ENCODE results near the gene TTC23.

TTC23 gene

DNA sequence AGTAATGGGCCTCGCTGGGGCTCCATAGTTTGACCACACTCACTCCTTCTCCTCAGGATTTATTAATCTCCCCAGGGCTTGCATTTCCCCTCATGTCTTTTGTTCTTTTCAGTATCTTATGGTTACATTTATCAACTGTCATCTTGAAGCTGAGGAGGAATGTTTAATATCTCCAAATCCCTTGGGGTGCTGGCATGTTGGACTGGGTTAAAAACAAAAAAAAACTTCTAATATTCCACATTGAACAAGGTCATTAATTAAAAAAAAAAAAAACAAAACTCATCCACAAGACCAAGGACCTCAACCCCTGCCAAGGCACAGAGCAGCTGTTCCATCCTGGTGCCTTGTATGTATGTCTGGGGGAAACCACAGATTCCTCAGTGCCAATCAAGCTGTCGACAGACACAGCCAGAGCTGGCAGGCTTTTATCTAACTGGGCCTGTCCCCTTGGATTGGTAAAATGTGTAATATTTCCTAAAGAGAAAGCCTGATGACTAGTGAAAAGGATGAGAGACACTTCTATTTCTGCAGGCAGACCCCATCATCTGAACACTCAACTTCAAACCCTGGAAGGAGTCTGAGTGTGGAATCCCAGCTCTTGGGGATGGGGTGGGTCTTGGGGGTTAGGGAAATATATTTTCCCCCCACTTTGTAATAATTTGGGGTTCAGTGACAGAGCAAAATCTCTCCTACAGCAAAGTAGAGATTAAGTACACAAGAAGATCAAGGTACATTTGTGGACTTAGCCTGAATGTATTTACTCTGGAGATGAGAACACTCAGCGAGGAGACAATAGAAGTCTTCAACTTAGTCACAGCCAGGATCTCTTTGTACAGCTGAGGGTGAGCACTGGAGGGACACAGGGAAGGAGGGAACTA, 69.1 kb downstream of the TTC23 start:
- DNase-seq, result no peak
- H3K27me3 ChIP-seq (replicated peaks), result no peaks in the 10 kb centered on the region
- H3K36me3 ChIP-seq (replicated peaks), result no peaks in the 10 kb centered on the region
- in situ Hi-C loops (cut with HindIII; ENCODE audit: low pct_ligation_motif_present, low sequenced_read_pairs), result no loop called here
- H3K4me3 ChIP-seq (ENCODE audit: low read depth, low read length), result no peak overlapping the region
- no peak overlapping the region for H3K27ac ChIP-seq
- TF ChIP-seq, protein P1, sequence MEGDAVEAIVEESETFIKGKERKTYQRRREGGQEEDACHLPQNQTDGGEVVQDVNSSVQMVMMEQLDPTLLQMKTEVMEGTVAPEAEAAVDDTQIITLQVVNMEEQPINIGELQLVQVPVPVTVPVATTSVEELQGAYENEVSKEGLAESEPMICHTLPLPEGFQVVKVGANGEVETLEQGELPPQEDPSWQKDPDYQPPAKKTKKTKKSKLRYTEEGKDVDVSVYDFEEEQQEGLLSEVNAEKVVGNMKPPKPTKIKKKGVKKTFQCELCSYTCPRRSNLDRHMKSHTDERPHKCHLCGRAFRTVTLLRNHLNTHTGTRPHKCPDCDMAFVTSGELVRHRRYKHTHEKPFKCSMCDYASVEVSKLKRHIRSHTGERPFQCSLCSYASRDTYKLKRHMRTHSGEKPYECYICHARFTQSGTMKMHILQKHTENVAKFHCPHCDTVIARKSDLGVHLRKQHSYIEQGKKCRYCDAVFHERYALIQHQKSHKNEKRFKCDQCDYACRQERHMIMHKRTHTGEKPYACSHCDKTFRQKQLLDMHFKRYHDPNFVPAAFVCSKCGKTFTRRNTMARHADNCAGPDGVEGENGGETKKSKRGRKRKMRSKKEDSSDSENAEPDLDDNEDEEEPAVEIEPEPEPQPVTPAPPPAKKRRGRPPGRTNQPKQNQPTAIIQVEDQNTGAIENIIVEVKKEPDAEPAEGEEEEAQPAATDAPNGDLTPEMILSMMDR (IDR thresholded peaks at IDR 0.05; ENCODE audit: low read depth, low read length, missing control alignments), result no peak

DNA sequence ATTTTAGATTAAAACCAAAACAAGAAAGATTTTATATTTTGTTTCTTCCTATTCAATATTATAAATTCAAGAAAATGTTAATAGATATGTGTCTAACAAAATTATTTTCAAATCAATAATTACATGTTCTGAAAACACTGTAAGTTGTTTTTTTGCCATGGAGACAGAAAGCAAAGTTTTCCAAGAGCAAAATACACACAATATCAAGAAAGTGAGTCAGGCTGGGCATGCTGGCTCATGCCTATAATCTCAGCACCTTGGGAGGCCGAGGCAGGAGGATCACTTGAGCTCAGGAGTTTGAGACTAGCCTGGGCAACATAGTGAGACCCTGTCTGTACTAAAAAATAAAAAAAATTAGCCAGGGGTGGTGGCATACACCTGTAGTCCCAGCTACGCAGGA, 71.7 kb downstream of the TTC23 start:
- Histone ChIP-seq H3K27me3 (replicated peaks) (no peaks in the 10 kb centered on the region), H3K4me3 (ENCODE audit: low read depth, low read length) (no peak overlapping the region), H3K36me3 (replicated peaks) (peaks cover 2% of the 10 kb centered on the region), H3K27ac (no peak overlapping the region)
- TF ChIP-seq, protein P1 (IDR thresholded peaks at IDR 0.05; ENCODE audit: low read depth, low read length, missing control alignments), result no peak
- DNase-seq, result no peak
- in situ Hi-C loops (cut with HindIII; ENCODE audit: low pct_ligation_motif_present, low sequenced_read_pairs), result no loop called here

DNA sequence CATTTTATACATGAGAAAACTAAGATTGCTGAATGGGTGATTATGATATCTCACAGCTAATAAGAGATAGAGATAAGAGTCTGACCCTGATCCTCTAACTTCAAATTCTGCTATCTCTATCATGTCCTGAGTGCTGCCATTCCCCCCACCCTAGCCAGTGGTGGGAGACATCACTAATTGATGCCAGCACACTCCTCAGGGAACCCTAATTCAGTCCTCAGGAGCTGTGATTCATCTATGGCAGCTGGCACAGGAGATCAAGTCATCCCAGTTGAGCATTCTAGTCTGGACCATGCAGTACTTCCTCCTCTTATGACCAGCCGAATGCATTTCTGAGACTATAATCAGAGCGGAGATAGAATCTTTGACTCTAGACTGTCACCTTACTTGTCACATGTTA, 72.6 kb downstream of the TTC23 start:
- in situ Hi-C loops (cut with HindIII; ENCODE audit: low pct_ligation_motif_present, low sequenced_read_pairs), result no loop called here
- Histone ChIP-seq H3K36me3 (replicated peaks) (peaks cover 6% of the 10 kb centered on the region), H3K27me3 (replicated peaks) (no peaks in the 10 kb centered on the region), H3K27ac (no peak overlapping the region), H3K4me3 (ENCODE audit: low read depth, low read length) (no peak overlapping the region)
- TF ChIP-seq, protein P1 (IDR thresholded peaks at IDR 0.05; ENCODE audit: low read depth, low read length, missing control alignments), result no peak
- no peak for DNase-seq

DNA sequence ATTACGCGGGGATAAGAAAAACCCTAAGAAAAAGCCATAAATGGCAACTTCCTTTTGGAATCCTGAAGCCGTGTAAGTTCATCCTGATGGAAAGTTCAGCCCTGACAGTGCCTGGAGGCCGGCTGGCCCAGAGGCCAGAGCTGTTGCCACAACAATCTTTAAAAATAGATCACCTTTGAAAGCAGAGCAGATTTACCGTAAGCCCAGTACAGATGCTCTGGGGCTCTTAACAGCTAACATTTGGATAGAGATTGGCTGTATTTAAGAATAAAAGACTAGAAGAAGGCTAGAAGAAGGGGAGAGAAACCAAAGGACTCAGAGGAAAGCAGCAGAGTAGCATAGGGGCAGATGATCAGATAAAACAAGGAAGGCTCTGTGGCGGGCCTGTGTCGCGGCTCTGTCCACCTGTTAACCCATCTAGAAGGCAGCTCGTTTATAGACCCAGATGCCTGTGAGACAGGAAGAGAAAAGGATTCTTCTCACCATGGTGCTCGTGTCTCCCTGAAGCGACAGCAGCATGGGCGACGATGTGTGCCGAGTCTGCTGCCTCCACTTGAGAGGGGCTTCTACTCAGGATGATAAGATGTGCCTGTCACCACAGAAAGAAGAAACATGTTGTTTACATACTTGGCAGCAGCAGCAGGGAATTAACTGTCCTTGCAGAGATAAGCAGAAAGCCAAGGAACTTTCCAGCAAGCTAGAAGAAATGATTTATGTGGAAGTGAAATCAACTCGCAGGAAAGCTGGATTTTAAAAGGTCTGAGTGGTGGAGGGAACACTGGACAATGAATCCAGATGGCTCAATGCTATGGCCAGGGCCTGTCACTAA, 74.6 kb downstream of the TTC23 start:
- no peak for DNase-seq
- in situ Hi-C loops (cut with HindIII; ENCODE audit: low pct_ligation_motif_present, low sequenced_read_pairs), result no loop called here
- Histone ChIP-seq H3K4me3 (ENCODE audit: low read depth, low read length) (no peak overlapping the region), H3K27me3 (replicated peaks) (no peaks in the 10 kb centered on the region), H3K36me3 (replicated peaks) (peaks cover 6% of the 10 kb centered on the region), H3K27ac (no peak overlapping the region)
- TF ChIP-seq, protein P1 (IDR thresholded peaks at IDR 0.05; ENCODE audit: low read depth, low read length, missing control alignments), result no peak

DNA sequence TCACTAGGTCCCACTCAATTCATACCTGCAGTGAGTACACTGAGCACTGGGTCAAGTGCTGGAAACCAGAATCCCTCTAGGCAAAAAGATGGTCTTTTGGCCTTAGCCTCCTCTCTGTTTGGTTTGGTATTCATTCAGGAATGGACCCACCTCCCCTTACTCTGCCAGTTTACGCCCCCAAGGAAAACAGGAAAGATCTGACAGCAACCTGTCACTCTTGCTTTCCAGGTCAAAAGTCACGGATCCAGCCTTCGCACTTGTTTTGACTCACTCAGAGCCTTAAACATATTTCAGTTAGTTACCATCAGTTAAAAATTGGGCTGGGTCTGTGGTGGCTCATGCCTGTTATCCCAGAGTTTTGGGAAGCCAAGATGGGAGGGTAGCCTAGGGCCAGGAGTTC, 76.4 kb downstream of the TTC23 start:
- Histone ChIP-seq H3K27me3 (replicated peaks) (no peaks in the 10 kb centered on the region), H3K4me3 (ENCODE audit: low read depth, low read length) (no peak overlapping the region), H3K36me3 (replicated peaks) (peaks cover 10% of the 10 kb centered on the region), H3K27ac (no peak overlapping the region)
- TF ChIP-seq, protein P1 (IDR thresholded peaks at IDR 0.05; ENCODE audit: low read depth, low read length, missing control alignments), result no peak
- in situ Hi-C loops (cut with HindIII; ENCODE audit: low pct_ligation_motif_present, low sequenced_read_pairs), result no loop called here
- DNase-seq, result no peak

Measured in brain microvascular endothelial cell (primary cell).